SK-N-SH (cell line): ENCODE results near the gene KLF2. TPM values are rescaled to one million over a fixed set of nuclear protein-coding genes. Genes with fewer than 3 reads are reported as not detected.

Experiments
- CTCF ChIA-PET: fragments of 300-600, 350-600 bp; formaldehyde crosslinking; extraction: SDS; loops from one replicate; lab custom pipeline; 2021; lab: Yijun Ruan, JAX
- POLR2A ChIA-PET: fragments of 350-600 bp; sonication (Branson Sonifier 250); formaldehyde crosslinking; extraction: SDS; loops from one replicate; lab custom pipeline; 2020; ENCODE audit warnings: antibody characterized with exemption, inconsistent platforms; lab: Yijun Ruan, JAX
- DNase-seq: peaks from one replicate; pipeline ENCODE4 v3.0.0; 2012
- H2AFZ ChIP-seq: fragments of 200-600 bp; sonication (generic); 2 replicates; pipeline ENCODE4 v1.8.1; 2016; ENCODE audit warnings: antibody characterized with exemption, mild to moderate bottlenecking, low read depth
- H3F3A ChIP-seq: fragments of 200-600 bp; sonication (generic); replicated peaks from 2 replicates; pipeline ENCODE3; 2016; ENCODE audit warnings: antibody characterized with exemption, mild to moderate bottlenecking; ENCODE audit not compliant: insufficient read depth
- H3K27ac ChIP-seq, 2 experiments: fragments of 200-500 bp in 1 of 2; fragments of 200-600 bp in 1 of 2; sonication (Bioruptor generic) in 1 of 2; sonication (generic), shearing (Covaris generic) in 1 of 2; 2 replicates each; pipeline versions ENCODE4 v1.5.1 to v1.6.1; 2014 to 2016; ENCODE audit warnings: low read depth in 2 of 2, inconsistent platforms in 1 of 2, low read length in 1 of 2, mild to moderate bottlenecking in 1 of 2, mixed read lengths in 1 of 2
- H3K27me3 ChIP-seq: fragments of 200-600 bp; sonication (generic), shearing (Covaris generic); 2 replicates; pipeline ENCODE4 v1.6.1; 2016; ENCODE audit warnings: mixed run types; ENCODE audit not compliant: insufficient read depth
- H3K36me3 ChIP-seq, 2 experiments: fragments of 200-500 bp in 1 of 2; fragments of 200-600 bp in 1 of 2; sonication (Bioruptor generic) in 1 of 2; sonication (generic) in 1 of 2; replicated peaks in 1 of 2; 2 replicates each; pipeline versions ENCODE3 to v1.5.1; 2014 to 2016; ENCODE audit warnings: low read length in 1 of 2, mild to moderate bottlenecking in 1 of 2; ENCODE audit not compliant: insufficient read depth in 2 of 2, control insufficient read depth in 1 of 2
- H3K4me1 ChIP-seq, 2 experiments: fragments of 200-500 bp in 1 of 2; fragments of 200-600 bp in 1 of 2; sonication (Bioruptor generic) in 1 of 2; sonication (generic), shearing (Covaris generic) in 1 of 2; 2 replicates each; pipeline versions ENCODE4 v1.5.1 to v1.6.1; 2014 to 2016; ENCODE audit warnings: low read depth in 1 of 2, low read length in 1 of 2, mixed run types in 1 of 2; ENCODE audit not compliant: insufficient read depth in 2 of 2, control insufficient read depth in 1 of 2
- H3K4me2 ChIP-seq: fragments of 200-600 bp; sonication (generic), shearing (Covaris generic); 2 replicates; pipeline ENCODE4 v1.6.1; 2017; ENCODE audit warnings: mixed run types
- H3K4me3 ChIP-seq, 2 experiments: fragments of 200-500 bp in 1 of 2; fragments of 200-600 bp in 1 of 2; sonication (Bioruptor generic) in 1 of 2; sonication (generic), shearing (Covaris generic) in 1 of 2; 2 replicates each; pipeline versions ENCODE4 v1.5.1 to v1.8.1; 2014 to 2016; ENCODE audit warnings: low read depth in 2 of 2, inconsistent platforms in 1 of 2, low read length in 1 of 2, mild to moderate bottlenecking in 1 of 2, mixed read lengths in 1 of 2, moderate library complexity in 1 of 2
- H3K79me2 ChIP-seq: fragments of 200-600 bp; sonication (generic); 2 replicates; pipeline ENCODE4 v1.8.1; 2017; ENCODE audit warnings: mild to moderate bottlenecking; ENCODE audit not compliant: insufficient read depth
- H3K9ac ChIP-seq: fragments of 200-600 bp; sonication (generic); 2 replicates; pipeline ENCODE4 v1.6.1; 2017; ENCODE audit warnings: mixed run types
- H3K9me2 ChIP-seq: fragments of 200-600 bp; sonication (generic); 2 replicates; pipeline ENCODE4 v1.6.1; 2017; ENCODE audit warnings: mixed run types
- H3K9me3 ChIP-seq: fragments of 200-600 bp; sonication (generic); 2 replicates; pipeline ENCODE4 v1.6.1; 2017; ENCODE audit warnings: mixed run types, mild to moderate bottlenecking, moderate library complexity
- H4K20me1 ChIP-seq: fragments of 200-600 bp; sonication (generic); 2 replicates; pipeline ENCODE4 v1.6.1; 2017; ENCODE audit warnings: mild to moderate bottlenecking, mixed run types; ENCODE audit not compliant: insufficient read depth
- FOXJ3 ChIP-seq: sonication (generic); formaldehyde crosslinking; IDR thresholded peaks from 2 replicates; pipeline ENCODE4 v1.5.1; 2020; ENCODE audit warnings: mild to moderate bottlenecking, missing genetic modification reagents
- GATA2 ChIP-seq: sonication (generic); formaldehyde crosslinking; IDR thresholded peaks from 2 replicates; pipeline ENCODE4 v1.5.0; 2020; ENCODE audit warnings: mild to moderate bottlenecking, missing genetic modification reagents
- JUND ChIP-seq: IDR thresholded peaks from 2 replicates; pipeline ENCODE4 v1.4.0; 2012
- NFIC ChIP-seq: IDR thresholded peaks from 2 replicates; pipeline ENCODE4 v1.4.0; 2012; ENCODE audit warnings: borderline replicate concordance
- REST ChIP-seq: IDR thresholded peaks from 2 replicates; pipeline ENCODE4 v1.6.1; 2012; ENCODE audit warnings: mild to moderate bottlenecking, low read depth, low read length, moderate library complexity
- RFX5 ChIP-seq: IDR thresholded peaks from 2 replicates; pipeline ENCODE4 v1.6.1; 2012; ENCODE audit warnings: mild to moderate bottlenecking, improper control_type of control experiment, low read length
- RXRA ChIP-seq: IDR thresholded peaks from 2 replicates; pipeline ENCODE4 v1.4.0; 2012; ENCODE audit warnings: low read depth, mild to moderate bottlenecking, borderline replicate concordance
- SIN3A ChIP-seq: IDR thresholded peaks from 2 replicates; pipeline ENCODE4 v1.6.1; 2012; ENCODE audit warnings: low read depth, mild to moderate bottlenecking, low read length, moderate library complexity, borderline replicate concordance
- SMC3 ChIP-seq: IDR thresholded peaks from 2 replicates; pipeline ENCODE4 v1.6.1; 2012; ENCODE audit warnings: low read depth, low read length, improper control_type of control experiment
- TAF1 ChIP-seq: IDR thresholded peaks from 2 replicates; pipeline ENCODE4 v1.6.1; 2012; ENCODE audit warnings: low read depth, mild to moderate bottlenecking, low read length, moderate library complexity, borderline replicate concordance
- TEAD4 ChIP-seq: IDR thresholded peaks from 2 replicates; pipeline ENCODE4 v1.4.0; 2012; ENCODE audit warnings: mild to moderate bottlenecking, borderline replicate concordance; ENCODE audit not compliant: insufficient read depth
- USF2 ChIP-seq: fragments of 150-350 bp; IDR thresholded peaks from 2 replicates; pipeline ENCODE4 v1.6.1; 2017; ENCODE audit warnings: antibody characterized with exemption, low read length, low read depth, borderline replicate concordance
- WGBS: methylation state at CpG from one replicate; pipeline ENCODE4 v1.1.6; 2017; ENCODE audit warnings: low lambda C conversion rate; 5-methylcytosine and 5-hydroxymethylcytosine counted together
- polyA plus RNA-seq, 3 experiments: library from polyadenylated mRNA; depleted of rRNA; stranded (reverse); fragments of >200 nt; gene quantifications; 2 replicates each; pipeline ENCODE4 v1.2.3, GENCODE V29; 2012
- TF ChIP-seq, protein P1 (sequence below): IDR thresholded peaks from 2 replicates; pipeline ENCODE4 v1.4.0; 2012; ENCODE audit warnings: low read depth, borderline replicate concordance
- TF ChIP-seq, protein P2 (sequence below): fragments of 200-600 bp; sonication (generic); IDR thresholded peaks from 2 replicates; pipeline ENCODE4 v1.6.1; 2017; ENCODE audit warnings: antibody characterized with exemption, mild to moderate bottlenecking, moderate library complexity

The KLF2 gene
- polyA plus RNA-seq, 1 of the 3 experiments (the other 2 are of a cell fraction): 6.9 TPM

- H3K27me3 ChIP-seq: no peaks in the 10 kb centered on the region
- H3K9me2 ChIP-seq: no peaks in the 10 kb centered on the region
- POLR2A ChIA-PET: no interaction called here
- TF ChIP-seq RFX5 (no peak), SMC3 (no peak), USF2 (no peak), TAF1 (no peak), GATA2 (CRISPR knock-in tag) (no peak), NFIC (no peak), REST (no peak), JUND (no peak), SIN3A (no peak), RXRA (no peak), TEAD4 (no peak), FOXJ3 (CRISPR knock-in tag) (no peak)
- TF ChIP-seq, protein P1, sequence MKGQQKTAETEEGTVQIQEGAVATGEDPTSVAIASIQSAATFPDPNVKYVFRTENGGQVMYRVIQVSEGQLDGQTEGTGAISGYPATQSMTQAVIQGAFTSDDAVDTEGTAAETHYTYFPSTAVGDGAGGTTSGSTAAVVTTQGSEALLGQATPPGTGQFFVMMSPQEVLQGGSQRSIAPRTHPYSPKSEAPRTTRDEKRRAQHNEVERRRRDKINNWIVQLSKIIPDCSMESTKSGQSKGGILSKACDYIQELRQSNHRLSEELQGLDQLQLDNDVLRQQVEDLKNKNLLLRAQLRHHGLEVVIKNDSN: no peak
- TF ChIP-seq, protein P2, sequence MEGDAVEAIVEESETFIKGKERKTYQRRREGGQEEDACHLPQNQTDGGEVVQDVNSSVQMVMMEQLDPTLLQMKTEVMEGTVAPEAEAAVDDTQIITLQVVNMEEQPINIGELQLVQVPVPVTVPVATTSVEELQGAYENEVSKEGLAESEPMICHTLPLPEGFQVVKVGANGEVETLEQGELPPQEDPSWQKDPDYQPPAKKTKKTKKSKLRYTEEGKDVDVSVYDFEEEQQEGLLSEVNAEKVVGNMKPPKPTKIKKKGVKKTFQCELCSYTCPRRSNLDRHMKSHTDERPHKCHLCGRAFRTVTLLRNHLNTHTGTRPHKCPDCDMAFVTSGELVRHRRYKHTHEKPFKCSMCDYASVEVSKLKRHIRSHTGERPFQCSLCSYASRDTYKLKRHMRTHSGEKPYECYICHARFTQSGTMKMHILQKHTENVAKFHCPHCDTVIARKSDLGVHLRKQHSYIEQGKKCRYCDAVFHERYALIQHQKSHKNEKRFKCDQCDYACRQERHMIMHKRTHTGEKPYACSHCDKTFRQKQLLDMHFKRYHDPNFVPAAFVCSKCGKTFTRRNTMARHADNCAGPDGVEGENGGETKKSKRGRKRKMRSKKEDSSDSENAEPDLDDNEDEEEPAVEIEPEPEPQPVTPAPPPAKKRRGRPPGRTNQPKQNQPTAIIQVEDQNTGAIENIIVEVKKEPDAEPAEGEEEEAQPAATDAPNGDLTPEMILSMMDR: no peak
- H3K27ac ChIP-seq: no peak overlapping the region
- H3K79me2 ChIP-seq: no peaks in the 10 kb centered on the region
- WGBS: 95% methylated on average over 13 of the region's 13 CpGs
- DNase-seq: no peak
- no peaks in the 10 kb centered on the region for H3F3A ChIP-seq
- no peaks in the 10 kb centered on the region for H3K9me3 ChIP-seq
- no peak overlapping the region for H2AFZ ChIP-seq
- no peak overlapping the region for H3K9ac ChIP-seq
- no peaks in the 10 kb centered on the region for H4K20me1 ChIP-seq
- no peaks in the 10 kb centered on the region for H3K4me1 ChIP-seq
- H3K36me3 ChIP-seq: peaks cover 1 to 2% of the 10 kb centered on the region in 2 experiments
- CTCF ChIA-PET: no interaction called here
- H3K4me3 ChIP-seq: no peak overlapping the region
- no peak overlapping the region for H3K4me2 ChIP-seq
These were observed 36.6 kb downstream of the KLF2 start for GRCh38 chr19:16361254-16361653.
